ENCODE measurements around the gene STARD9. TPM values are rescaled to one million over a fixed set of nuclear protein-coding genes. Genes with fewer than 3 reads are reported as not detected.

The STARD9 gene
- 1.2 to 2.0 TPM (median 1.8 TPM) in 5 replicates for total RNA-seq (2022; extraction: Qiagen RNA extraction; ENCODE audit: low read depth)

GRCh38 chr15:42575188-42576039 is at the start of gene STARD9:
Gene STARD9 (plus strand): TSS chr15:42575606. CDS start chr15:42575716, 110 bp downstream.

GRCh38 chr15:42548249-42549031 is 27.0 kb upstream of the STARD9 start, which contains the start of the genes HAUS2 and LRRC57:
Gene HAUS2 (plus strand): TSS chr15:42548838. CDS start chr15:42548873, 35 bp downstream.
Gene LRRC57 (minus strand): TSS chr15:42548793. CDS start chr15:42548434, 359 bp downstream.

DNA sequence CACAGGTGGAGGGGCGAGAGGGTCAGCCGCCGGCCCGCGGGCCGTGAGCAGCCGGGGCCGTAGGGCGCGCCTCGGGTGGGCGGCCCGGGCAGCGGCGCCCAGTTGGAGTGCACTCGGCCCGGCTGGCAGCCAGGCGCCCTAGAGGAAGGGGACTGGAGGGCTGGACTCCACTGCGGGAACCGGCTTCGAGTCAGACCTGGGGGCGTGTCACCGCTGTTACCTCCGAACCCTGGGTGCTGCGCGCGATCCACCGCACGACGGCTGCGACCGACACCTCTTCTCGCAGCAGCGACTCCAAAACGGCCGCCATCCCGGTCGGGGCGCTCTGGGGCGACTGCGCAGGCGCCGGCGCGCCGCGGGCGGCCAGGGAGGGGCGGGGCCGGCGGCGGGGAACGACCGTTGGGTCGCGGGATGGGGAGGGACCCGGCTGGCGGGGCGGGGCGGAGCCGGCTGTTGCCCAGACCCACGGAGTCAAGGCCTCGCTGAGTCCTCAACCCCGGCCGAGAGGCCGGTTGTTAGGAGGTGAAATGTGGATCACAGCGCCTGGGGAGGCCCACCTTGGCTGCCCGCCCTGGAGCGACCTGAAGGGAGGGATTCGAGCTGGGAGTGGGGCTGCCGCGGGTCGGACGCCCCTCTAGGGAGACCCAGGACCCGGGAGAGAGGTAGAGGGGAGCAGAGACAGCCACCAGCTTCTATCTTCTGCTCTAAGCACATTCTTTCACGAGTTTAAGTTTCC is 161.6 kb downstream of the STARD9 start, which contains the start of gene CDAN1:
CDAN1 (minus strand) TSS at position 336 of the 736 bp plus-strand sequence; CDS start at position 310, 26 bp downstream.

Other genes starting within 250 kb of the STARD9 start
- gene CAPN3, start 216.1 kb upstream of the STARD9 start, total RNA-seq (2022; extraction: Qiagen RNA extraction; ENCODE audit: low read depth): 0.21 to 0.95 TPM (median 0.23 TPM) in 5 replicates
- gene ZNF106, start 84.5 kb upstream of the STARD9 start, total RNA-seq (2022; extraction: Qiagen RNA extraction; ENCODE audit: low read depth): 9.9 to 14.8 TPM (median 13.9 TPM) in 5 replicates
- 15.5 to 37.7 TPM (median 21.1 TPM) in 5 replicates for gene SNAP23, start 80.0 kb upstream of the STARD9 start, total RNA-seq (2022; extraction: Qiagen RNA extraction; ENCODE audit: low read depth)
- 9.9 to 14.0 TPM (median 12.4 TPM) in 5 replicates for gene LRRC57, start 26.8 kb upstream of the STARD9 start, total RNA-seq (2022; extraction: Qiagen RNA extraction; ENCODE audit: low read depth)
- 18.6 to 22.9 TPM (median 20.9 TPM) in 5 replicates for gene HAUS2, start 26.8 kb upstream of the STARD9 start, total RNA-seq (2022; extraction: Qiagen RNA extraction; ENCODE audit: low read depth)
- gene CDAN1, start 161.5 kb downstream of the STARD9 start, total RNA-seq (2022; extraction: Qiagen RNA extraction; ENCODE audit: low read depth): 5.7 to 7.8 TPM (median 7.2 TPM) in 5 replicates